Measurements from ENCODE around the gene ALOX12.
"Not testable (repeated sequence)": the region's sequence is repeated elsewhere in the genome, so short reads cannot be mapped to it uniquely, and the experiment has no call there.

ALOX12 gene

DNA sequence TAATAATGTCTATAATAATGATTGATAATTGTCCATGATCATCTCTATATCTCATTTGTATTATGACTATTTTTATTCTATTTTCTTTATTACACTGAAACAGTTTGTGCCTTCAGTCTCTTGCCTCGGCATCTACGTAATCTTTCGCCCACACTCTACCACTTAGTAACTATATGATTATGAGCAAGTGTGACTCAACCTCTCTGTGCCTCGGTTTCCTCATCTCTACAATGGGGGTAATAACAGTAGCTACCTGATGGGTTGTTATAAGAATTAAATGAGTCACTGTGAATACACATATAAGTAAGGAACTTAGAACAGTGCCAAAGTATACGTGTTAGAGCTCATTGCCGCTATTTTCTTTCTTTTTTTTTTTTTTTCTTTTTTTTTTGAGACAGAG is 51.7 kb downstream of the ALOX12 start:
- no peak for DNase-seq

GRCh38 chr17:7048968-7049367 is 53.1 kb downstream of the ALOX12 start:
- DNase-seq, result no peak

DNA sequence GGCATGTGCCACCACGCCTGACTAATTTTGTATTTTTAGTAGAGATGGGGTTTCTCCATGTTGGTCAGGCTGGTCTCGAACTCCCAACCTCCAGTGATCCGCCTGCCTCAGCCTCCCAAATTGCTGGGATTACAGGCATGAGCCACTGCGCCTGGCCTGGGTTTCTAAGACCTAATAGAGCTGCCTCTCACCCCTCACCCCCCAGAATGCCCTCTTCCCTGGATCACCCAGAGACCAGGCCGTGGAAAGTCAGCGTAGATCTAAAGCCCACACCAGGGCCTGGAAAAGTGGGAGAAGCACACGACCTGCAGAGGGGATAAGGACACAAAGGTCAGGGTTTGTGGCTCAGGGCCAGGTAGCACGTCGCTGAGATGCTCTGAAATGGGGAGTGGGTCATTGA is 54.7 kb downstream of the ALOX12 start:
- not testable (repeated sequence) for DNase-seq

GRCh38 chr17:7056386-7056785 is 60.5 kb downstream of the ALOX12 start:
- DNase-seq, result no peak

DNA sequence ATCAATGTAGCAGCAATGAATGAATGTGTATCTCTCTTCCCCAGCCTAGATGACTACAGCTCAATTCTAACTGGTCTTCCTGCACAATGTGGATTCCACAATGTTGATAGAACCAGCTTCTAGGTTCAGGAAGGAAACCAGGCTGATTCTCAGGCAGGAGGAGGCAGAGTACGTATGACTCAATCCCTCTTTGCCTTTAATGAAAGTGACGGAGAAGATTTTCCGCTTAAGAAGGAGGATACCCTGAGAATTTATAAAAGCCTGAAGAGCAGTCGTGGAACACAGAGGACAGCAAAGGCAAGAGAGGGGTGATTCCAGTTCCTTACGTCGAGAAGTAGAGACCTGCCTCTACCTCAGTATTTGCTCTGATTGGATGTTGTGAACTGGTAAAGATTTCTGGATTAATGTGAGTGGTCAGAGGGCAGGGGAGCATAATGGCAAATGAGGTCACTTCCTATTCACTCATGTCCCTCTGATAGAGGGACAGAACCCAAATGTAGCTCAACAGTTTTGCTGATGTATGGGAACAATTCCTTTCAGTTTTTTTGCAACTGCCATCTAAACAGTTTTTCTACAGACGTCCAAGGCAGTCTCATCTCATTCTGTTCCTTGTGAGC is 63.1 kb downstream of the ALOX12 start:
- no peak for DNase-seq

Measured in right hindlimb (tissue), 1 donor.